T1000 (cell line): Measurements from ENCODE around the gene FOXD4L1.
"Not testable (repeated sequence)": the region's sequence is repeated elsewhere in the genome, so short reads cannot be mapped to it uniquely, and the experiment has no call there.

Experiments
- DNase-seq: peaks from one replicate; lab custom pipeline; 2025; ENCODE audit warnings: mixed read lengths; lab: John Stamatoyannopoulos, UW

FOXD4L1 gene

DNA sequence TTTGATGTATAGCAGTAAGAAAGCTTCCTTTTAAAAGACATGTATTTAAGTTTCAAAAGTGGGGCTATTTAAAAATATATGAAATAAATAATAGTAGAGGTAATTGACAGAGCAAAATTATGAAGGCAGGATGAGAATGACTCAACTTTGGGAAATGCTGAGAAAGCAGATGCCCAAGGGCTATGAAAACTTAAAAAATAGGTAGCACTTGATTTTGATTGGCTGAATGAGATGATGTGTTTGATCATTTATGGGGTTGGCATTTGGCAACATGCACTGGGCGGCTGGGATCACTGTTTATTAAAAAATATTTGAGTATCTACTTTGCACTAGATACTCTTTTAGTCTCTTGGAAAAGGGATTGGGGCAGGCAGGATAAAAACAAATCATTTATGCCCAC, 26.5 kb downstream of the FOXD4L1 start:
- DNase-seq: not testable (repeated sequence)

DNA sequence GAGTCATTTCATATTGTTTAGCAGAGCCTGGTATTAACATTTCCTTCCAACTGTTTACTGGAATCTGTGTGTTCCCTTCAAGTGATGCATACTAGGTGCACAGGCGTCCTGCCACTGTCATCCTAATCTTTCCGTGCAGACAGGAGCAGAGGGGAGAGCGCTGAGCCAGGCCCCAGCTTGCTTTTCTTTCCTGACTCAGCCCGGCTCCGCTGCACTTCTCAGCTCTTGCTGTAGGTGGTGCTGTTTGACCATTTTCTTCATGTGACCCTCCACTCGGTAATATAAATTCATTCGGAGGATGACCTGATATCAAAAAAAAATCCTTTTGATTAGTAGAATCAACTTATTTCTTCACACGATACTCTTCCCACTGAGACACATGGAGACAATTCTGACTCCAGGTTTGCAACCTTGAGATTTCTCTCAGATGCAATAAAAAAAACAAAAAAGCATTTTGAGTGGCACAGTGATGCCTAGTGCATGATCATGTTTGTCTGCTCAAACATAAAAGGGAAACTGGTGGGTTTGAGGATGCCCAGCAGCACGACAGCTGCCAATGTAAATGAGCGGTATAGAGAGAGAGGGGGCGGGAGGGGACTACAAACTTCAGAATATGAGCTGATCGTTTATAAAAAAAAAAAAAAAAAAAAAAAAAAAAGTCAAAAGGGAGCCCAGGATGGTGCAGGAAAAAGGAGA, 29.0 kb downstream of the FOXD4L1 start:
- not testable (repeated sequence) for DNase-seq

DNA sequence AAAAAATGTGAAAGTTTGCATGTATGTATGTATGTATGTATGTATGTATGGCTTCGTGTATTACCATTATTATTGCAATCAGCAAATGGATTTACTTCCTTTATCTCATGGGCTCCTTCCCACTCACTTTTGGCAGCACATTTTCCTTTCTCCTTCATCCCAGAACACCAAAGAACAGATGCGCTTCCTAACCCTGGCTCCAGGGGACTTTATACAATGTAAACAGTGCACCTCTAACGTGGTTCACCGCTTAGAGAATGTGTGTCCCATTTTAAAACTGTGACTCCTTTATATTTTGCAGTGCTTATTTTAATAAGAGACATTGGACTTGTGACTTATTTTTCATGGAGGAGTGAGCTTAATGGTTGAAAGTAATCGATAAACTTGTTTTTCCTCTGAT, 29.7 kb downstream of the FOXD4L1 start:
- DNase-seq: not testable (repeated sequence)

DNA sequence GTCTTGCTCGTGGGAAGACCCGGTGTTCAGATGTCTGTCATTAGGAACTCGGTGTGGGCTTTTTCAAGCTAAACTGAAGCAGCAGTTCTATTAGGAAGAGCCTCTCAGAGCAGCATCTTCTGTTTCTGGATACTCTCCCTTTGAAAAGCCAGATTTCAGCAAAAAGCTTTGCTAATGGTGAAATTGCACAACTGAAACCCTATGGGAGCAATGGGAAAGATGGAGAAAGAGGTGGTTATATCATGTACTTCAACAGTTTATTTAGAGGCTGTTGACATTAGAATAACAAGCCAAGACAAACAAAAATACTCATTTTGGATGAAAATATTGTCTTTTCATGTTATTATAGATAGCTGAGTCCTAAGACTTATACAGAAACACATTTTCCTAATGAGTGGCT, 30.4 kb downstream of the FOXD4L1 start:
- DNase-seq: not testable (repeated sequence)

DNA sequence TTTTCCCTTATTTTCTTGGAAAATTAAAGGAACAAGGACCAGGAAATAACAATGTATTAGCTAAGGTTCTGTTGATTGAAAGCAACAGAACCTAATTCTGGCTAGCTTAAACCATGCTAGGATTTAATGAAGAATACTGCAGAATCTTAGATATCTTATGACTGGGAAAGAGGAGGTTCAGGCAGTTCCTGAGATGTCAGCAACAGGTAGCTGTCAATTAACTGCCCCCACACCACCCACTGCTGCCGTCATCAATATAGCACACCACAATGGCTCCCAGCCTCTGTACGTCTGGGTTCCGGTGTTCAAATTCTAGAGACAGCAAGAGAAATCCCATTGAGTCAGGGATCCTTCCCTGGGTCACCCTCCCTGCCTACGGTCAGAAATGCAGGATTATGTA, 34.5 kb downstream of the FOXD4L1 start:
- DNase-seq: not testable (repeated sequence)

DNA sequence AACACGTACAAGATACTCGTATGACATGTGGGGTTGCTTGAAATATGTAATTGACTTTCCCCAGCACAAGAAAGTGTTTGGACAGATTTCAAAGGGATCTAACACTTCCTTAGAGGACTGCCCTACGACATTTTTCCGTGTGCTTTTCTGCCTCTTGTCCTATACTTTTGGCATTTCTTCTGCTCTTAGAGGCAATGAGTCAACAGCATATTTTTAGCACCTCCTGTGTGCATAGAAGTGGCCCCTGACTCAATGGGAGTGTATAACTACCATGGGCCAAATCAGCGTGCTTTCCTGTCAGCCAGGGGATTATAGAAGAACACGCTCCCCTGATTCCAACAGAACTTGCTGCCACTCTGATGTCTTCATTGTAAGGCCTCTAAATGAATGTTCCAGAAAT, 38.1 kb downstream of the FOXD4L1 start:
- not testable (repeated sequence) for DNase-seq

DNA sequence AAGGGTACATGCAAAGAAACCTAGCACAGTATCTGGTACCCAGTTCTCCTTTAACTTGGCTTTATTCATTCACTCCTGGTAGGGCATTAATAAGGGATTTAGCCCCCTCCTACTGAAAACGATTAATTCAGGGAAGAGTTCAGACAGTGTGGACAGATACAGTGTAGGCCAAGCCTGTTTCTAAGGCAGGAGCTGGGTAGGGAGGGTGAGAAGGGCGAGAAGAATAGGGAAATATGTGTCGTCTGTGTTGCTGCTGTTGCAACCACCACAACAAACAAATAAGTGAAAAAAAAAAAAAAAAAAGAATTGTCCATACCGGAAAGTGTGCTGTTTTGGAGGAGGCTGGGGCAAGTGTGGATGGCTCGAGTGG, 42.4 kb downstream of the FOXD4L1 start:
- not testable (repeated sequence) for DNase-seq

DNA sequence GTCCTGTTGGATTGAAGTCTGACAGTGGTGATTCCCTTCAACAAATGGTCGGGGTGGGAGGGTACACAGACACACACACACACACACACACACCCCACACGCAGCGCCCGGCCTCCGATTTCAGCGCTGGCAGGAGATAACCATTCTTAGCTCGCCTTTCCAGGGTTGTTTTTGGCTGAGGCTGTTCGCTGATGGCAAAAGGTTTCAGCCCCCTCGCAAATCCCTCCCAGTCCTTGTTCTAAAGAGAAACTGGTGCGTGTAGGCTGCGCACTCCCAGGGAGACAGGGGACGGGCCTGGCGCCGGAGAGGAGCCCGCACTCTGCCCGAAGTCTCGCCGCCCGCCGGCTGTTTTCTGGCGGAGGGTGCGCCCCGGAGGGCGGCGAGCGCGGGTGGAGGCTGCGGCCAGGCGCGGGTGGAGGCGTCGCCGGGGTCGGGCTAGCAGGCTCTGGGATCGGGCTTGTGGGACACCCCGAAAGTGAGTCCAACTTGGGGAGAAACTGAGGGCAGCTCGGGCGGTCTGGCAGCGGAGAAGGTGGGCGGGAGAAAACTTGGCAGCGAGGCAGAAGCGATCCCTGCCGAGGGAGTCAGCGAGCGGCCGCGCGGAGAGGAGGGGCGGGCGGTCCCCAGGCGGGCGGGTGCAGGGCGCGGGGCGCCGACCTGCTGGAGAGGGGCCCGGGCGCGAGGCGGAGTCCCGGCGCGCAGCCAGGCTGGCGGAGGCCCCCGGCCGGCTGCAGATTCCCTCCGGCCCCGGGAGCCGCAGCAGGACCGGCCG, 42.9 kb downstream of the FOXD4L1 start:
- not testable (repeated sequence) for DNase-seq

DNA sequence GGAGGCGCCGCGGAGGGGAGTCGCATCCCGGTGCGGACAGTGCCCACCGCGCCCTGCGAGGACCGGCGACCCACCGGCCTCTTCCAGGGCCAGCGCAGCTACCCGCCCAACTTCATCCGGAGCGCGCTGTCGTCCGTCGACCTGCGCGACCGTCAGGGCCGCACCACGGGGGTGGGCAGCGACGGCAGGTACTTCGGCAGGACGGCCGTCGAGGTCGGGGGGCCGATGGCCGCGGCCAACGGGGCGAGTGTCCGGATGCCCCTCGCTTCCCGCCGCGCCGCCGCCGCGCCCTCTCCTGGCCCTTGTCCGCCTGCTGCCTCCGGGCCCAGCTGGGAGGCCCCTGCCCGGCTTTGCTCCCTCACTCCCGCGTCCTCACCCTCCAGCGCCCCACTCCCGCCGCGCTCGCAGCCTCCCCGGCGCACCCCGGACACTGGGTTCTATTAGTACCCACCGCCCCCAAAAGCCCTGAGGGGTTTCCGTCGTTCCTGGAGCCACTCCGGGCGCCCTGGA, 43.6 kb downstream of the FOXD4L1 start:
- not testable (repeated sequence) for DNase-seq

DNA sequence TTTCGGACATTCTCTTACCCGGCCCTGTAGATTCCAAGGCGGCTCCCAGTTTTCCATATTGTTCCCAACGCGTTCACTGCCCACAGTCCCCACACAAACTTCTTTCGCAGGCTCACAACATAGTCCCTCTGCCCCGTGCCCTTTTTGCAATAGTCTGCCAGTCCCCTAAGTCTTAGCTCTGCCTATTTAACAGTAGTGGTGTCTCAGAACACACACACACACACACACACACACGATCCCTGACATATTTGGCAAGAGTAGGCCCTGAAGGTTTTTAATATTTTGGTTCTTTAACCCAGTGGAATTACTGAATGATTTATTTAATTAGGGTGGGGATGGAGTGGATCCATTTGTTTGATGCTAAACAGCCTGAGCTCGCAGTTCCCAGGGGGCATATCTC, 44.1 kb downstream of the FOXD4L1 start:
- DNase-seq: not testable (repeated sequence)
